ENCODE data around the gene PDCD1LG2.
"Not testable (repeated sequence)": the region's sequence is repeated elsewhere in the genome, so short reads cannot be mapped to it uniquely, and the experiment has no call there.

Gene PDCD1LG2

DNA sequence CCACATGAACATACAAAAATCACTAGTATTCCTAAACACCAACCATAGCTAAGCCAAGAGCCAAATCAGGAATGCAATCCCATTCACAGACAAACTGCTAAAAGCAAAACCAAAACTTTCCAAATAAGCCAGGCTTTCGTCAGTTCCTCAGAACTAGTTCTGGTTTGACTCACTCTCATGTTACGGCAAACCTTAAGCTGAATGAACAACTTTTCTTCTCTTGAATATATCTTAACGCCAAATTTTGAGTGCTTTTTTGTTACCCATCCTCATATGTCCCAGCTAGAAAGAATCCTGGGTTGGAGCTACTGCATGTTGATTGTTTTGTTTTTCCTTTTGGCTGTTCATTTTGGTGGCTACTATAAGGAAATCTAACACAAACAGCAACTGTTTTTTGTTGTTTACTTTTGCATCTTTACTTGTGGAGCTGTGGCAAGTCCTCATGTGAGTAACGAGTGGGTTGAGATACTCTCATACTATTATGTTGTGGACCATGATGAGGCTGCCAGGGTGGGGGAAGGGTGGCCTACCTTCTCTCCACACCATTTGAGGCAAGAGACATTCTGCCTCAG lies at the start of gene PDCD1LG2:
PDCD1LG2 (plus strand) TSS at position 172 of the 572 bp plus-strand sequence. CDS start 12,016 bp downstream, outside the sequence.
- H3K4me3 ChIP-seq (ENCODE audit: low read length) = peak within 1 kb of the TSS; percentile 66
- H2AFZ ChIP-seq (ENCODE audit: low read length) = peak within 1 kb of the TSS; percentile 69
- H3K9me3 ChIP-seq (replicated peaks; ENCODE audit: insufficient read depth, low read length) = no peaks in the 10 kb centered on the region
- H3K27me3 ChIP-seq (replicated peaks; ENCODE audit: insufficient read depth, low read length) = no peaks in the 10 kb centered on the region
- peak within 1 kb of the TSS; percentile 80 for H3K27ac ChIP-seq (ENCODE audit: low read length)
- H3K4me1 ChIP-seq (ENCODE audit: low read length) = peaks cover 10% of the 10 kb centered on the region
- TF ChIP-seq, protein P1, sequence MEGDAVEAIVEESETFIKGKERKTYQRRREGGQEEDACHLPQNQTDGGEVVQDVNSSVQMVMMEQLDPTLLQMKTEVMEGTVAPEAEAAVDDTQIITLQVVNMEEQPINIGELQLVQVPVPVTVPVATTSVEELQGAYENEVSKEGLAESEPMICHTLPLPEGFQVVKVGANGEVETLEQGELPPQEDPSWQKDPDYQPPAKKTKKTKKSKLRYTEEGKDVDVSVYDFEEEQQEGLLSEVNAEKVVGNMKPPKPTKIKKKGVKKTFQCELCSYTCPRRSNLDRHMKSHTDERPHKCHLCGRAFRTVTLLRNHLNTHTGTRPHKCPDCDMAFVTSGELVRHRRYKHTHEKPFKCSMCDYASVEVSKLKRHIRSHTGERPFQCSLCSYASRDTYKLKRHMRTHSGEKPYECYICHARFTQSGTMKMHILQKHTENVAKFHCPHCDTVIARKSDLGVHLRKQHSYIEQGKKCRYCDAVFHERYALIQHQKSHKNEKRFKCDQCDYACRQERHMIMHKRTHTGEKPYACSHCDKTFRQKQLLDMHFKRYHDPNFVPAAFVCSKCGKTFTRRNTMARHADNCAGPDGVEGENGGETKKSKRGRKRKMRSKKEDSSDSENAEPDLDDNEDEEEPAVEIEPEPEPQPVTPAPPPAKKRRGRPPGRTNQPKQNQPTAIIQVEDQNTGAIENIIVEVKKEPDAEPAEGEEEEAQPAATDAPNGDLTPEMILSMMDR (IDR thresholded peaks at IDR 0.05; ENCODE audit: low read length) = no peak
- no peak for TF ChIP-seq EZH2 (optimal IDR thresholded peaks at IDR 0.05; ENCODE audit: low read depth, low read length)
- TF ChIP-seq EZH2phosphoT487 (IDR thresholded peaks at IDR 0.05; ENCODE audit: low read length) = no peak
- H3K9me2 ChIP-seq (replicated peaks; ENCODE audit: insufficient read depth, low read length) = no peaks in the 10 kb centered on the region
- no peaks in the 10 kb centered on the region for H3K79me2 ChIP-seq (ENCODE audit: low read length)
- peaks cover 9% of the 10 kb centered on the region for H3F3A ChIP-seq (ENCODE audit: insufficient read depth, low read length)
- no peaks in the 10 kb centered on the region for H4K20me1 ChIP-seq (ENCODE audit: insufficient read depth, low read length)
- no peaks in the 10 kb centered on the region for H3K36me3 ChIP-seq (replicated peaks; ENCODE audit: insufficient read depth, low read length)
- H3K9ac ChIP-seq (ENCODE audit: low read length) = peak within 1 kb of the TSS; percentile 61
- peak within 1 kb of the TSS; percentile 85 for H3K4me2 ChIP-seq (ENCODE audit: low read depth, low read length)
- DNase-seq = peak; percentile 57

DNA sequence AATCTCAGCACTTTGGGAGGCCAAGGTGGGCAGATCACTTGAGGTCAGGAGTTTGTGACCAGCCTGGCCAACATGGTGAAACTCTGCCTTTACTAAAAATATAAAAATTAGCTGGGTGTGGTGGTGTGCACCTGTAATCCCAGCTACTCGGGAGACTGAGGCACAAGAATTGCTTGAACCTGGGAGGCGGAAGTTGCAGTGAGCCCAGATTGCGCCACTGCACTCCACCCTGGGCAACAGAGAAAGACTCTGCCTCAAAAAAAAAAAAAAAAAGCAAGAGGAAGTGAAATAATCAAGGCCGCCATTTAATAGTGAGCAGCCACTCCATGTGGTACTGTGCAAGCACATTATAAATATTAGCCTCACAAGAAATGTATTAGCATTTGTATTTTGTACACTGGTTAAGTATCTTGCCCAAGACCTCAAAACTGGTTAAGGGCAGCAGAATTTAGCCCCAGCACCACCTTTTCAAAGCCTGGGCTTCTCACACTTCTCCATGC lies 45.5 kb upstream of the PDCD1LG2 start:
- H3K9me3 ChIP-seq (replicated peaks; ENCODE audit: insufficient read depth, low read length); H3F3A ChIP-seq (ENCODE audit: insufficient read depth, low read length); H3K4me3 ChIP-seq (ENCODE audit: low read length); H3K27ac ChIP-seq (ENCODE audit: low read length); H3K9me2 ChIP-seq (replicated peaks; ENCODE audit: insufficient read depth, low read length); H3K79me2 ChIP-seq (ENCODE audit: low read length); H2AFZ ChIP-seq (ENCODE audit: low read length); H3K4me1 ChIP-seq (ENCODE audit: low read length); H3K9ac ChIP-seq (ENCODE audit: low read length); DNase-seq; H3K36me3 ChIP-seq (replicated peaks; ENCODE audit: insufficient read depth, low read length); H3K4me2 ChIP-seq (ENCODE audit: low read depth, low read length); H3K27me3 ChIP-seq (replicated peaks; ENCODE audit: insufficient read depth, low read length); H4K20me1 ChIP-seq (ENCODE audit: insufficient read depth, low read length): not testable (repeated sequence)

DNA sequence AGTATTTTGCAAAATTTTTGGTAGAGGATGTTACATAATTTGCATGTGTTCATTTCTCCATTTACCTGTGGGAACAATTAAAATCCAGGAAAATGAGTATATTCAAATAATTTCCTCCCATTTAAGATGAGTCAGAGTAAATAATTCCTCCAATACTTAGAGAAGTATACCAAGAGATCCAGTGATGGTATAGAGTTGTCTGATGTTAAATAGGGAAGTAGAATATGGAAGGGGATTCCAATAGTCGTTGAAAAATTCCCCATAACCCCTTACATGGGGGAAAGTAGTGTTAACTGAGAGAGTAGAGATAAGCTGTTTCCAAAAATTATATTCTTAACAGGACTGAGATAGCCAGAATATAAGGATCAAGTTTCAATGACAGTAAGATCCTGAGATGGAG lies 44.3 kb upstream of the PDCD1LG2 start:
- no peak overlapping the region for H3K9ac ChIP-seq (ENCODE audit: low read length)
- no peak overlapping the region for H3K4me3 ChIP-seq (ENCODE audit: low read length)
- H3F3A ChIP-seq (ENCODE audit: insufficient read depth, low read length) = no peaks in the 10 kb centered on the region
- H3K27me3 ChIP-seq (replicated peaks; ENCODE audit: insufficient read depth, low read length) = no peaks in the 10 kb centered on the region
- no peak overlapping the region for H3K4me2 ChIP-seq (ENCODE audit: low read depth, low read length)
- H2AFZ ChIP-seq (ENCODE audit: low read length) = no peak overlapping the region
- H3K79me2 ChIP-seq (ENCODE audit: low read length) = no peaks in the 10 kb centered on the region
- H3K36me3 ChIP-seq (replicated peaks; ENCODE audit: insufficient read depth, low read length) = no peaks in the 10 kb centered on the region
- no peak overlapping the region for H3K27ac ChIP-seq (ENCODE audit: low read length)
- no peaks in the 10 kb centered on the region for H4K20me1 ChIP-seq (ENCODE audit: insufficient read depth, low read length)
- TF ChIP-seq, protein P1 (IDR thresholded peaks at IDR 0.05; ENCODE audit: low read length) = no peak
- TF ChIP-seq EZH2phosphoT487 (IDR thresholded peaks at IDR 0.05; ENCODE audit: low read length) = no peak
- no peak for TF ChIP-seq EZH2 (optimal IDR thresholded peaks at IDR 0.05; ENCODE audit: low read depth, low read length)
- H3K4me1 ChIP-seq (ENCODE audit: low read length) = no peaks in the 10 kb centered on the region
- no peaks in the 10 kb centered on the region for H3K9me3 ChIP-seq (replicated peaks; ENCODE audit: insufficient read depth, low read length)
- H3K9me2 ChIP-seq (replicated peaks; ENCODE audit: insufficient read depth, low read length) = no peaks in the 10 kb centered on the region
- DNase-seq = no peak

DNA sequence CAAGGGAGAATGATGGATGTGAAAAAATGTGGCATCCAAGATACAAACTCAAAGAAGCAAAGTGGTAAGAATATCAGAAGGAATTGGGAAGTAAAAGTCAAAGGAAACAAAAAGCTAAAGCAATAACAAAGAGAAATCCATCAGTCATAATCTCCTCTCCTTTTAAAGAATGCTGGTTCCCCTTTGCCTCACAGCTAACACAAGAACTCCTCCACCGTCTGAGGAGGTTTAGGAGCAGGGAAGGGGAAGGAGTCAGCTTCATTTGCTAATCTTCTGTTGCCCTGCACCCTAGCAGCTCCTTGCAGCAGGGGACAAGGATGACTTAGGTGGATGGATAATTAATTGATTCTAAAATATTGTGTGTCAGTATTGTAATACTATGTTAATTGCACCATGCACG lies 43.6 kb upstream of the PDCD1LG2 start:
- DNase-seq = peak; percentile 3
- no peak overlapping the region for H3K4me2 ChIP-seq (ENCODE audit: low read depth, low read length)
- no peak overlapping the region for H3K27ac ChIP-seq (ENCODE audit: low read length)
- no peaks in the 10 kb centered on the region for H4K20me1 ChIP-seq (ENCODE audit: insufficient read depth, low read length)
- H3K9me3 ChIP-seq (replicated peaks; ENCODE audit: insufficient read depth, low read length) = no peaks in the 10 kb centered on the region
- no peaks in the 10 kb centered on the region for H3K36me3 ChIP-seq (replicated peaks; ENCODE audit: insufficient read depth, low read length)
- H3K4me1 ChIP-seq (ENCODE audit: low read length) = no peaks in the 10 kb centered on the region
- H3K27me3 ChIP-seq (replicated peaks; ENCODE audit: insufficient read depth, low read length) = no peaks in the 10 kb centered on the region
- H3K4me3 ChIP-seq (ENCODE audit: low read length) = no peak overlapping the region
- H3K79me2 ChIP-seq (ENCODE audit: low read length) = no peaks in the 10 kb centered on the region
- H2AFZ ChIP-seq (ENCODE audit: low read length) = no peak overlapping the region
- TF ChIP-seq EZH2phosphoT487 (IDR thresholded peaks at IDR 0.05; ENCODE audit: low read length) = no peak
- TF ChIP-seq EZH2 (optimal IDR thresholded peaks at IDR 0.05; ENCODE audit: low read depth, low read length) = no peak
- TF ChIP-seq, protein P1 (IDR thresholded peaks at IDR 0.05; ENCODE audit: low read length) = no peak
- no peak overlapping the region for H3K9ac ChIP-seq (ENCODE audit: low read length)
- H3F3A ChIP-seq (ENCODE audit: insufficient read depth, low read length) = no peaks in the 10 kb centered on the region
- no peaks in the 10 kb centered on the region for H3K9me2 ChIP-seq (replicated peaks; ENCODE audit: insufficient read depth, low read length)
